Caki2 (cell line): ENCODE data around the gene ZNF432. TPM values are rescaled to one million over a fixed set of nuclear protein-coding genes. Genes with fewer than 3 reads are reported as not detected.
"Not testable (repeated sequence)": the region's sequence is repeated elsewhere in the genome, so short reads cannot be mapped to it uniquely, and the experiment has no call there.

Source experiments
- DNase-seq: peaks from one replicate; pipeline ENCODE4 v3.0.0-alpha.2; 2015; ENCODE audit warnings: low read depth
- in situ Hi-C: cut with HindIII; loops from 2 replicates; pipeline ENCODE4 v1.10.0; 2016; ENCODE audit warnings: low sequenced_read_pairs, low pct_unique_long_range_greater_than_20kb, mixed read lengths
- total RNA-seq: library from RNA; depleted of rRNA; stranded (reverse); fragments of >200 nt; shearing (Covaris generic); gene quantifications from 2 replicates; pipeline ENCODE4 v1.2.3, GENCODE V29; 2014; ENCODE audit warnings: low replicate concordance; rRNA removed

The ZNF432 gene
- 3.4 and 4.2 TPM in 2 replicates for total RNA-seq

DNA sequence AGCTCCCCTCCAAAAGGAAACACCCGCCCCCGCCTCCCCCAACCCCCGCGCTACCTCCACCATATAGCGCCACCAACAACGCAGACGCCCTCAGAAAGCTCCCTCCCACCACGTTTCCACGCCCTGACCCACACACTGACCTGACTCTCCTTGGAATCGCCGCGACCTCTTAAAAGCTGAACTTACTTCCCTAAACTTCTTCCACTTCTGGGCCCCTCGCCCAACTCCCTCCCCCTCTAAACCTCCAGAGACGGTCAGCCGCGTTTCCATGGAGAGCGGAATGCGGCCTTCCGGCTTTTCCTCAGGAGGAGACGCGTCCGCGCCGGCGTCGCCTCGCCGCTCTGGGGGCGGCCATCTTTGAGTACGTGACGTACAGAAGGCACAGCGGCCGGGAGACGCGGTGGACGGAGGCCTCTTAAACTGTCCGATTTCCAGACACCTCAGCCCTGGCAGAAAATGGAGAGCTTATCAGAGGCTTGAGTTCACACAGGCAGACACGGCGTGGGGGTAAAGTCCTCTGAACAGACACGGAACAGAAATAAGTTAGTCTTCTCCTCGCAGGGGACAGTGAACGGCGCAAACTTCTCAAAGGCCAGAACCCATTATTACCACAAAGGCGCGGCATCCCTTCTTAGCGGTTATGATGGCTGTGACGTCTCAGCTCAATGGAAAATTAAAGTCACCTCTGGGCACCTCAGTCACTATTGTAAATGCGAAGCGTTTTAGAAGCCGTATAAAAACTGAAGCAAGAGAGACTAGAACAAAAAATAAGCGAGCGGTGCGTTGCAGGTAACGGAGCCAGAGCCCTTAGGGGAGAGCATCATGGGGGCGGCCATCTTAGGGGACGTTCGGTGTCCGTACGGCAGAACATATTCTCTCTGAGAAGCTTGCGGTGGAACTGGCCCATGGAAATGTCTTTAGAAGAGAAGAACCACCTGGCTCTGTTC is at the start of gene ZNF432:
ZNF432 (minus strand) TSS at position 284 of the 947 bp plus-strand sequence. CDS start 1,970 bp downstream, outside the sequence.
- peak; percentile 93 for DNase-seq
- in situ Hi-C loops, result no loop called here

GRCh38 chr19:52096416-52096815 is 47.8 kb upstream of the ZNF432 start:
- DNase-seq, in situ Hi-C loops: not testable (repeated sequence)

GRCh38 chr19:52095172-52096014 is 46.8 kb upstream of the ZNF432 start, which contains the start of gene ZNF841:
ZNF841 (minus strand) TSS chr19:52095765; CDS start chr19:52084801, 10,964 bp downstream.
- DNase-seq, result peak; percentile 95
- in situ Hi-C loops, result no loop called here

GRCh38 chr19:52094526-52095130 is 46.0 kb upstream of the ZNF432 start:
- peak; percentile 15 for DNase-seq
- in situ Hi-C loops, result no loop called here

- DNase-seq, result no peak
- in situ Hi-C loops, result no loop called here
Observed at GRCh38 chr19:52086481-52086880, 37.8 kb upstream of the ZNF432 start.

DNA sequence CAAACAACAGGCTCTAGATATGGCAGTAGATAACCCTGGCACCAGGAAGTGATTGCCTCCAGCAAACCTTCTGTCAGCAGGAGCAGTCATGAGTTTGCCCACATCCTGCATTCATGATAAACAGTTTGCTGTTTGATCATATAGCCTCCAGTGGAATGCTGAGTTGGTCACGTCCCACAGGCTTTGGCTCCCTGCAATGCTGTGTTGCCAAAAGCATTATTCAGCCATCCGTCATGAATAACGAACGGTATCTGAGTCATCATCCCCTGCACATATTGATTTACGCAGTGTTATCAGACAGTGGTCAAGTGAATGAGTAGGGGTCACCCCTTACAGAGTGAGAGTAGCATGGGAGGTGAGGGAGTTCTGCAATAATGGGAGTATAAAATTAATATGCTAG is 21.9 kb upstream of the ZNF432 start:
- in situ Hi-C loops, result no loop called here
- DNase-seq, result no peak

GRCh38 chr19:52069653-52070052 is 21.0 kb upstream of the ZNF432 start:
- in situ Hi-C loops, result no loop called here
- no peak for DNase-seq

DNA sequence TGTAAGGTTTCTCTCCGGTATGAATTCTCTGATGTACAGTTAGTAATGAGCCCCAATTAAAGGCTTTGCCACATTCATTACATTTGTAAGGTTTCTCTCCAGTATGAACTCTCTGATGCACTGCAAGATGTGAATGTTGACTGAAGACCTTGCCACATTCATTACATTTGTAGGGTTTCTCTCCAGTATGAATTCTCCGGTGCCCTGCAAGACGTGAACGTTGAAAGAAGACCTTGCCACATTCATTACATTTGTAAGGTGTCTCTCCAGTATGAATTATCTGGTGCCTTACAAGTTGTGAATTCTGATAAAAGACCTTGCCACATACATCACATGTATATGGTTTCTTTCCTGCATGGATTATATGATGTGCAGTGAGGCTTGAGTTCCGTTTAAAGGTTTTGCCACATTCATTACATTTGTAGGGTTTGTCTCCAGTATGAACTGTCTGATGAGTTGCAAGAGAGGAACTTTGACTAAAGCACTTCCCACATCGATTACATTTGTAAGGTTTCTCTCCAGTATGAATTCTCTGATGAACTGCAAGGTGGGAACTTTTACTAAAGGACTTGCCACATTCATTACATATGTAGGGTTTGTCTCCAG is 17.7 kb upstream of the ZNF432 start:
- no peak for DNase-seq
- in situ Hi-C loops, result no loop called here

DNA sequence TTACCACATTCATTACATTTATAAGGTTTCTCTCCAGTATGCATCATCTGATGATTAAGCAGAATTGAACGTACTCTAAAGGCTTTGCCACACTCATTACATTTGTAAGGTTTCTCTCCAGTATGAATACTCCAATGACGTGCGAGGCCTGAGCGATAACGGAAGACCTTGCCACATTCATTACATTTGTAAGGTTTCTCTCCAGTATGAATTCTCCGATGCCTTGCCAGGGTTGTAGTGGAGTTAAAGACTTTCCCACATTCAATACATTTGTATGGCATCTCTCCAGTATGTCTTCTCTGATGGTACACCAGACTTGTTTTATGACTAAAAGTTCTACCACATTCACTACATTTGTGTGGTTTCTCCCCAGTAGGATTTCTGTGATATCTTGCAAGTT is 16.8 kb upstream of the ZNF432 start:
- in situ Hi-C loops, result no loop called here
- no peak for DNase-seq

- in situ Hi-C loops, DNase-seq: not testable (repeated sequence)
Observed at GRCh38 chr19:52056480-52056879, 7.8 kb upstream of the ZNF432 start.

DNA sequence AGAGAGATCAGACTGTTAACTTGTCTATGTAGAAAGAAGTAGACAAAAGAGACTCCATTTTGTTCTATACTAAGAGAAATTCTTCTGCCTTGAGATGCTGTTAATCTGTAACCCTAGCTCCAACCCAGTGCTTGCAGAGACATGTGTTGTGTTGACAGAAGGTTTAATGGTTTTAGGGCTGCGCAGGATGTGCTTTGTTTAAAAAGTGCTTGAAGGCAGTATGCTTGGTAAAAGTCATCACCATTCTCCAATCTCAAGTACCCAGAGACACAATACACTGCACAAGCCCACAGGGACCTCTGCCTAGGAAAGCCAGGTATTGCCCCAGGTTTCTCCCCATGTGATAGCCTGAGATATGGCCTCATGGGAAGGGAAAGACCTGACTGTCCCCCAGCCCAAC is 3.1 kb upstream of the ZNF432 start:
- in situ Hi-C loops, DNase-seq: not testable (repeated sequence)

DNA sequence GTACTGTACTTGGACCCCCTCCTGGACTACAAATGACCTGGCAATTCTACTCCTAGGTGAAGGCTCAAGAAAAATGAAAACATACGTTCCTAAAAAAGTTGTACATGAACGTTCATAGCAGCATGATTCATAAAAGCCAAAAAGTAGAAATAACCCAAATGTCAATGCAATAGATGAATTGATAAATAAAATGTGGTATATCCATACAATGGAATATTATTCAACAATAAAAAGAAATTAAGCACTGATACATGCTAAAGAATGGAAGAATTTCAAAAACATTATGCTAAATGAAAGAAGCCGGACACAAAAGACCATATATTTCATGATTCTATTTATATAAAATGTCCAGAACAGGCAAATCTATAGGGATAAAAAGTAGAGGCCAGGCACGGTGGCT is 9.5 kb downstream of the ZNF432 start:
- in situ Hi-C loops, result no loop called here

GRCh38 chr19:52034051-52034728 is 14.4 kb downstream of the ZNF432 start:
- peak; percentile 38 for DNase-seq
- in situ Hi-C loops, result no loop called here

More for the DNA sequence above, 9.5 kb downstream of the ZNF432 start:
- DNase-seq, result no peak

- in situ Hi-C loops, result no loop called here
- no peak for DNase-seq
Observed at GRCh38 chr19:52028780-52029123, 19.9 kb downstream of the ZNF432 start.

GRCh38 chr19:52028027-52028779 is 20.4 kb downstream of the ZNF432 start, which contains the start of gene ZNF614:
ZNF614 (minus strand) TSS chr19:52028379; CDS start chr19:52025745, 2,634 bp downstream.
- DNase-seq, result peak; percentile 90
- in situ Hi-C loops, result no loop called here

- in situ Hi-C loops, result not testable (repeated sequence)
Observed at GRCh38 chr19:52026255-52026990, 22.2 kb downstream of the ZNF432 start.

More at GRCh38 chr19:52026255-52026990, 22.2 kb downstream of the ZNF432 start:
- not testable (repeated sequence) for DNase-seq
